GM19395 (cell line): ENCODE data around the gene SREK1IP1.
"Not testable (repeated sequence)": the region's sequence is repeated elsewhere in the genome, so short reads cannot be mapped to it uniquely, and the experiment has no call there.

Source experiments
- ATAC-seq: cut with Tn5 transposase; IDR thresholded peaks from one replicate; pipeline ENCODE4 v1.9.1; 2021; ENCODE audit warnings: mild to moderate bottlenecking, moderate library complexity; ENCODE audit not compliant: unreplicated experiment

Gene SREK1IP1

GRCh38 chr5:64765804-64766504 is 2.5 kb downstream of the SREK1IP1 start:
- ATAC-seq = no peak

- no peak for ATAC-seq
Measured at GRCh38 chr5:64763948-64764503, 4.5 kb downstream of the SREK1IP1 start.

- no peak for ATAC-seq
Measured at GRCh38 chr5:64759960-64760660, 8.4 kb downstream of the SREK1IP1 start.

GRCh38 chr5:64758901-64759300 is 9.6 kb downstream of the SREK1IP1 start:
- ATAC-seq = no peak

GRCh38 chr5:64754066-64754465 is 14.4 kb downstream of the SREK1IP1 start:
- ATAC-seq = no peak

GRCh38 chr5:64749385-64749784 is 19.1 kb downstream of the SREK1IP1 start:
- no peak for ATAC-seq

GRCh38 chr5:64746446-64746845 is 22.0 kb downstream of the SREK1IP1 start:
- no peak for ATAC-seq

- no peak for ATAC-seq
Measured at GRCh38 chr5:64744914-64745313, 23.6 kb downstream of the SREK1IP1 start.

- ATAC-seq = no peak
Measured at GRCh38 chr5:64742821-64743220, 25.7 kb downstream of the SREK1IP1 start.

- ATAC-seq = no peak
Measured at GRCh38 chr5:64742411-64742810, 26.1 kb downstream of the SREK1IP1 start.

- no peak for ATAC-seq
Measured at GRCh38 chr5:64727150-64727549, 41.3 kb downstream of the SREK1IP1 start.

GRCh38 chr5:64722588-64722987 is 45.9 kb downstream of the SREK1IP1 start:
- ATAC-seq = no peak

- ATAC-seq = not testable (repeated sequence)
Measured at GRCh38 chr5:64714495-64714894, 54.0 kb downstream of the SREK1IP1 start.

GRCh38 chr5:64707191-64707590 is 61.3 kb downstream of the SREK1IP1 start:
- no peak for ATAC-seq

GRCh38 chr5:64706074-64706473 is 62.4 kb downstream of the SREK1IP1 start:
- not testable (repeated sequence) for ATAC-seq

- ATAC-seq = no peak
Measured at GRCh38 chr5:64700765-64701164, 67.7 kb downstream of the SREK1IP1 start.

GRCh38 chr5:64696414-64696813 is 72.1 kb downstream of the SREK1IP1 start:
- not testable (repeated sequence) for ATAC-seq

GRCh38 chr5:64693636-64694035 is 74.9 kb downstream of the SREK1IP1 start:
- ATAC-seq = no peak

- no peak for ATAC-seq
Measured at GRCh38 chr5:64691291-64691690, 77.2 kb downstream of the SREK1IP1 start.

- ATAC-seq = peak; percentile 52
Measured at GRCh38 chr5:64690417-64691151, 77.9 kb downstream of the SREK1IP1 start, which contains the start of gene SHISAL2B. TSS of gene SHISAL2B (plus strand) at chr5:64690503. CDS start at chr5:64690624, 121 bp downstream.

- no peak for ATAC-seq
Measured at GRCh38 chr5:64690104-64690416, 78.4 kb downstream of the SREK1IP1 start.
